Effector CD4-positive, alpha-beta T cell (primary cell): ENCODE data around the gene ARSG.

Experiments used
- DNase-seq: peaks from one replicate; pipeline ENCODE4 v3.0.0-alpha.2; 2020

The ARSG gene

GRCh38 chr17:68432086-68432864, 141.0 kb downstream of the ARSG start:
- DNase-seq = no peak

- DNase-seq = no peak
Measured at GRCh38 chr17:68433211-68433610, 141.9 kb downstream of the ARSG start.

GRCh38 chr17:68433911-68434508, 142.7 kb downstream of the ARSG start:
- no peak for DNase-seq

- no peak for DNase-seq
Measured at GRCh38 chr17:68435361-68435760, 144.1 kb downstream of the ARSG start.

- peak; percentile 81 for DNase-seq
Measured at GRCh38 chr17:68435876-68436842, 144.9 kb downstream of the ARSG start.

- DNase-seq = peak; percentile 36
Measured at GRCh38 chr17:68437979-68438822, 146.9 kb downstream of the ARSG start.

GRCh38 chr17:68439656-68440290, 148.5 kb downstream of the ARSG start:
- no peak for DNase-seq

GRCh38 chr17:68440526-68440925, 149.2 kb downstream of the ARSG start:
- no peak for DNase-seq

- no peak for DNase-seq
Measured at GRCh38 chr17:68441070-68441770, 149.9 kb downstream of the ARSG start.

GRCh38 chr17:68443972-68444464, 152.7 kb downstream of the ARSG start:
- no peak for DNase-seq

GRCh38 chr17:68445671-68446070, 154.4 kb downstream of the ARSG start:
- DNase-seq = no peak

GRCh38 chr17:68446626-68447041, 155.3 kb downstream of the ARSG start:
- no peak for DNase-seq

GRCh38 chr17:68449021-68449739, 157.9 kb downstream of the ARSG start:
- DNase-seq = no peak

GRCh38 chr17:68450391-68450790, 159.1 kb downstream of the ARSG start:
- no peak for DNase-seq

- no peak for DNase-seq
Measured at GRCh38 chr17:68450801-68451200, 159.5 kb downstream of the ARSG start.

GRCh38 chr17:68451670-68452354, 160.5 kb downstream of the ARSG start:
- DNase-seq = no peak

- no peak for DNase-seq
Measured at GRCh38 chr17:68452724-68453290, 161.5 kb downstream of the ARSG start.

- no peak for DNase-seq
Measured at GRCh38 chr17:68453991-68454665, 162.8 kb downstream of the ARSG start.

- no peak for DNase-seq
Measured at GRCh38 chr17:68455901-68456338, 164.6 kb downstream of the ARSG start.
